Middle frontal gyrus (tissue), 1 donor: ENCODE results near the gene S100A13.

Experiments used
- DNase-seq: peaks from one replicate; pipeline ENCODE4 v3.0.0-alpha.2; 2015; ENCODE audit warnings: low spot score; ENCODE audit errors: extremely low spot score

Gene S100A13

GRCh38 chr1:153572569-153573015 lies 54.7 kb downstream of the S100A13 start:
- DNase-seq = peak; percentile 58

DNA sequence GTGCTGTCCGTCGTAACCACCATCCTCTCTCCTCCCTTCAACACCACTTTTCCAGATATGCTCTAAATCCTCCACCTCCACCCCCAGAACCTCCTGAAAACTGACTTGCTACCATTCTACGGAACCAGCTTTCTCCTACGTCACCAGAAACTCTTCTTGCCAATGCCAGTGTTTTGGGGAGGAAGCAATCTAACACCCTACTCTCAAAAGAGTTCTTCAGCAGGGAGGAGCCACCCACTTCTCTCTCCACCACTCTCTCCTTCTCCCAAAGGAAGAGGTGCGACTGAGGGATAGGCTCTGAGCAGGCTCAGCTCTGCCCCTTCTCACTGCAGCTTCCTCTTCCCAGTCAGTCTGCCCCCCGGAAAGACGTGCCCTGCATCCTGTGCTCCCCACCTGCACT lies 55.6 kb downstream of the S100A13 start:
- peak; percentile 6 for DNase-seq

DNA sequence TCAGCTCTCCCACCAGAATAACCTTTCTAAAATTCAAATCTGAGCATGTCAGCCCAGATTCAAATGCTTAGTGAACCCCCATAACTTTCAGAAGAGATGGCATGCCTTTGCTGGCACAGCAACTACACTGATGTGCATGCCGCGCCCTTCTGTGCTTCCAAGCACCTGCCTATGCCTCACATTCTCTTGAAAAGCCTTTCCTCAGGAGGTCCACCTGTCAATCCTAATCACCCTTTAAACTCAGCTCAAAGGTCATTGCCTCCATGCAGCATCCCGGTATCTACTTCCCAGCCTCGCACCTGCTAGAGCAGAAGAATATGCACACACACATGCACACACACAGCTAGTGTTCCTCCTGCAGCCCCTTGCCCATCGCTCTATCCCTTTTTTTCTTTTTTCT lies 56.4 kb downstream of the S100A13 start:
- DNase-seq = no peak

DNA sequence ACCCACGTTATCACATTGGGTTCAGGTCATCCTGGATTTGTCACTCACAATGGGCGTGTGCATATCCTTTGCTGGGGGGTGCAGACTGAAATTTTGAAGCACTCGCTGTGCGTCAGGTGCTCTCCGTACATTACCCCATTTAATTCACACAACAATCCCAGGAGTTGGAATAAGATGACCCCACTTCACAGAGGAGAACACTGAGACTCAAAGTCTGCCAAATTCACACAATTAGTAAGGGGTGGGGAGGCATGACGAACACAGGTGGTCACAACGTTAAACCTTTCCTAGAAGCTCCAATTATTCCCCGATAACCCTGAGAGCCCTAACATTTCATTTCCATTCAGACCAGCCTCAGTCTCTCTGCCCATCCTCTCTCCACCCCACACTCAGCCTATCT lies 57.8 kb downstream of the S100A13 start:
- DNase-seq = no peak
